Myocyte (in vitro differentiated cells): ENCODE data around the gene MYL5. TPM values are rescaled to one million over a fixed set of nuclear protein-coding genes. Genes with fewer than 3 reads are reported as not detected.
"Not testable (repeated sequence)": the region's sequence is repeated elsewhere in the genome, so short reads cannot be mapped to it uniquely, and the experiment has no call there.

Experiments
- DNase-seq: peaks from one replicate; pipeline ENCODE4 v3.0.0-alpha.2; 2012; ENCODE audit warnings: low read depth
- total RNA-seq: library from RNA; depleted of rRNA; stranded (reverse); fragments of >200 nt; gene quantifications from 2 replicates; pipeline ENCODE4 v1.2.3, GENCODE V29; 2014

Gene MYL5
- total RNA-seq, 1 donor from 2014 or later: 510 TPM

DNA sequence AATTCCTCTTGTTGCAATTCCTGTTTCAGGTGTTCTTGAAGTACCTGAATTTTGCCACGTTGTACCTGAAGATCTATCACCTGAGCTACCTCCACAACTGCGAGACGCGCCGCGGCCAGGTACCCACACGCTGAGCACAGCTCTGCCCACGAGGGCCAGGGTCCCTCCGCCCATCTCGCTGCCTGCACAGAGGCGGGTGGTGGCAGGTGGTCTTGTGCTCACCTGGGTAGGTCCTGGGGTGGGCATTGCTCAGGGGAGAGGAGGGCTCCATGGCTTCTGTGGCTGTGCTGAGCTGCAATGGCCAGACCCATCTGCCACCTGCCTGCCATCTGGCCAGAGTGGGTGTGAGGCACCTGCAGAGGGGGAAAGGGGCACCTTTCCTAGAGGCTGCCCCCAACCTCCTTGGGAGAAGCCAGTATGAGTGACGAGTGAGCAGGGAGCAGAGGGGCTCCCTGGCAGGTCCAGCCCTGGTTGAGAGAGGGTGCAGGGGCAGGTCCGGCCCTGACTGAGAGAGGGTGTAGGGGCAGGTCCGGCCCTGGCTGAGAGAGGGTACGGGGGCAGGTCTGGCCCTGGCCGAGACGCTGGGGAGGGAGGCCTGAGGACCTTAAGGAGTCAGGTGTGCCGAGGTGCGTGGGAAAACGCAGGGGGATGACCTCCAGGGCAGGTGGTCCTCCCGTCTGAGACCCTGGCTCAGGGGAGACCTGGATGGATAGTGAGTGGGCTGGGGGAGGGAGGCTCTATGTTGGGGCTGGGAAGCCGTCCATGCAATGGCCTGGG, 38.3 kb upstream of the MYL5 start:
- no peak for DNase-seq

DNA sequence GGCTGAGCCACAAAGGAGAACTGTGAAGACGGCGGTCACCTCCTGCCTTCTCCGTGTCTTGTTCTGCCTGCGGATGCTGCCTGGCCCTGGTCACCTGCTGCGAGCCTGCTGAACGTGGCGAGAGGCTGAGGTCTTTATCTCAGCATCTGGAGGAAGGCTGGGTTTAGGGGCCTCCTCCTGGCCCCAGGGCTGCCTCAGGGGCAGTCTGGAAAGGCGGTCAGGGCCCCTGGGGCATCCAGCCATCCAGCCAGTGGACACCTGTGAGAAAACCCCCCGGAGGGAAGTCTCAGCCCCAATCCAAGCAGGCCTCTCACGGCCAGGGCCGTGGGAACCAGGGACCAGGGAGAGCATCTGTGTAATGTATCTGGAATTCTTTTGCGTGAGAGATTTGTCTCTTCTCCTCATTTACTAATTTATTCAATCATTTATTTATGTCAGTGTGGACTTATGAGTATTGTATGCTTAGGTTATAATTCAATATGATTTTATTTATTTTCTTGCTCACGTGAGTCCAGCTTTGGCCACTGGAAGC, 37.6 kb upstream of the MYL5 start:
- no peak for DNase-seq

DNA sequence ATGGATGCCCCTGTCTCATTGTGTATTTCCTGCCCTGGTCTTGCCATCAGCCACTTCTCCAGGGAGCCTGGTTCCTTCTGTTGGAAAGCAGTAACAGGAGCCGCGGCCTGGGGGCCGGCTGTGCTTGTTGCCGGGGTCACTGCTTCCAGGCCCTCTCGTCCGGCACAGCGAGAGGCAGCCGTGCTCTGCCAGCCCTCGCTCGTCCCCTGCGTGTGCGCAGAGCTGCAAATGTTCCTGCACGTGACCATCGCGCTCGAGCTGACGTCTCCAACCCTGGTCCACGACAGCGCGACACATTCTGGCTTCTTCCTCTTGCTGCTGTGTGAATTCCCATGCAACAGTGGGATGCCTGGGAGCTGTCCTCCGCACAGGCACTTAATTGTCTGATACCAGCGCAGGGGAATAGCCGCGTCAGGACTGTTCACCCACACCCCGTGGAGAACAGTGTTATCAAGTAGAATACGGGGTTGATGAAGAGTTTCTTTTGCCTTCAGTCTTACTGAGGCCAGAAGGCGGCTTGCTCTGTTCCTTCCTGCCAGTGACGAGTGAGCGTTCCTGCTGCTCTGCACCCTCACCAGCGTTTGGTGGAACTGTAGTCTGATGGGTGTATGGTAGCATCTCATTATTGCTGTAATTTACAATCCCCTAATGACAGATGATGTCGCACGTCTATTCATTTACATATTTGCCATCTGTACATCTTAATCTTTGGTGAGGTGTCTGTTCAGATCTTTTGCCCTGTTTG, 36.6 kb upstream of the MYL5 start:
- no peak for DNase-seq

DNA sequence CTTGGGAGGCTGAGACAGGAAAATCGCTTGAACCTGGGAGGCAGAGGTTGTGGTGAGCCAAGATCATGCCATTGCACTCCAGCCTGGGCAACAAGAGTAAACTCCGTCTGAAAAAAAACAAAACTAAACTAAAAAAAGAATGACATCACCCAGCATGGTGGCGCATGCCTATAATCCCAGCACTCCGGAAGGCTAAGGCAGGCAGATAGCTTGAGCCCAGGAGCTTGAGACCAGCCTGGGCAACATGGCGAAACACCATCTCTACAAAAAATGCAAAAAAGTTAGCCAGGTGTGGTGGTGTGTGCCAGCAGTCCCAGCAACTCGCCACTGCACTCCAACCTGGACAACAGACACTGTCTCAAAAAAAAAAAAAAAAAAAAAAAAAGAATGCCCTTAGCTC, 32.0 kb upstream of the MYL5 start:
- not testable (repeated sequence) for DNase-seq

DNA sequence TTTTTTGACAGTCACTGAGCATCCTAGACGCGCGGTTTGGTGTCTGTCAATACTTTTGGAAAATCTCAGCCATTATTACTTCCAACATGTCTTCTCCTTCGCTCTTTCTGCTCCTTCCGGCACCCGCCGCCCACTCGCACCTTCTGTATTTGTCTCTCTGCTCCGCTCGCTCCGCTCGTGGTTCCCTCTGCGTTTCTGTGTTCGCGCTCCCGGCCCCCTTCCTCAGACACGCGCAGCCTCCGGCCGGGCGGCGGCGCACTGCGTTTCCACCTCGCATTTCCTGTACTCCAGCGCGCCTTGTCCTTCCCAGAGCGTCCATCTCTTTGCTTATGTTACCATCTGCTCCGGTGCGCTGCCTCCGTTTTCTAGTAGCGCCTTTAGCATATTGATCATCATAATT, 27.9 kb upstream of the MYL5 start:
- DNase-seq: no peak

DNA sequence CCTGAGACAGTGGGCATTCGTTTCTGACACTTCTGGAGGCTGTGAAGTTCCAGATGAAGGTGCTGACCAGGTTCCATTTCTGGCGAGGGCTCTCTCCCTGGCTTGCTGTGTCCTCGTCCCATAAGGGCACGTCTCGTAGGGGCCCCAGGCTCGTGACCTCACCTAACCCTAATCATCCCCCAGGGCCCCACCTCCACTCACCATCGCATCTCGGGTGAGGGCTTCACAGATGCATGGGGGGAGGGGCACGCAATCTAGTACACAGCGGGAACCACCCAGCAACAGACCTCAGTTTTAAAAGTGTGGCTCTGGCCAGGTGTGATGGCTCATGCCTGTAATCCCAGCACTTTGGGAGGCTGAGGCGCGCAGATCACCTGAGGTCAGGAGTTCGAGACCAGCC, 26.9 kb upstream of the MYL5 start:
- DNase-seq: no peak

DNA sequence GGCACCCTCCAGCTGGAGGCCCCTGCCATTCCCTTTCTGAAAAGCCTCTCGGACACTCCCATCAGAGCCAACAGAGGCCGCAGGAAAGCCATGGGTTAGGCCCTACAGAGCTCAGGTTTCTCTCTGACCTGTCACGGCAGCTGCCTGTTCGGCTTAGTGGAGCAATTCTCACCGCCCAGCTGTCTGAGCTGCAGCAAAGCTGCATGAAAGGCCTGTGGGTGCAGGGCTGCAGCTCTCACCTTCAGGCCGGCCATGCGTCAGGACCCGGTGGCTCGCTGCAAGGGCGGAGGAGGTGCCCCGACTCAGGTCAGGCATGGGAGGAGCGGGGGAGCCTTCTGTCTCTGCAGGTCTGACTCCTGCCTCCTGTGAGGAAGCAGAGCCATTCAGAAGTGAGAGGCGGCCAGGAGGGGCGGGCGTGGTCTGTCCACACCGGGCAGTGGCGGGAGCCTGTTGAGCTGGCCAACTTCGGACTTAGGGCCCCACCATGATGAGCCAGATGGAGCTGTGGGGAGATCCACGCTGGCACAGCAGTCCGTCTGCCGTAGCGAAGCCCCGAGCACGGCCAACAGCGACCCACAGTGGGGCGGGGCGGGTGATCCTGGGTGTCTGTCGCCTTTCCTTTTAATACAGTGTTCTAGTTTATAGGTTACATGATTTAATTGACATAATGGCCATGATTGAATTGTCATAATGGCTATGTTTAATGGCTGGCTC, 25.6 kb upstream of the MYL5 start:
- peak; percentile 79 for DNase-seq

DNA sequence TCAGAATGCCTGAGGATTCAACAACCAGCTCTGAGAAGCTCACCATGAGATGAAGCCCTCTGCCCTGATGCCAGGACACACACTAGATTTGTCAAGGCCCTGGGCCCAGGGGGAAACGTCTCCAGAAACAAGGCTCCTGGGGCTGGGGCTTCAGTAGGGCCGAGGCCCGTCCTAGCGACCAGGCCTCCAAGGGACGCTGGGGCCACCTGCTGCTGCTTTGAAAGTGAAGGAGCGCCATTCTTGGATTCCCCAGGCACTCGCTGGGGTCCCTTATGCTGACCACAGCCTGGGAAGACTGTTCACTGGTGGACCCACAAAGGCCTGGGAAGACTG, 25.1 kb upstream of the MYL5 start:
- no peak for DNase-seq

DNA sequence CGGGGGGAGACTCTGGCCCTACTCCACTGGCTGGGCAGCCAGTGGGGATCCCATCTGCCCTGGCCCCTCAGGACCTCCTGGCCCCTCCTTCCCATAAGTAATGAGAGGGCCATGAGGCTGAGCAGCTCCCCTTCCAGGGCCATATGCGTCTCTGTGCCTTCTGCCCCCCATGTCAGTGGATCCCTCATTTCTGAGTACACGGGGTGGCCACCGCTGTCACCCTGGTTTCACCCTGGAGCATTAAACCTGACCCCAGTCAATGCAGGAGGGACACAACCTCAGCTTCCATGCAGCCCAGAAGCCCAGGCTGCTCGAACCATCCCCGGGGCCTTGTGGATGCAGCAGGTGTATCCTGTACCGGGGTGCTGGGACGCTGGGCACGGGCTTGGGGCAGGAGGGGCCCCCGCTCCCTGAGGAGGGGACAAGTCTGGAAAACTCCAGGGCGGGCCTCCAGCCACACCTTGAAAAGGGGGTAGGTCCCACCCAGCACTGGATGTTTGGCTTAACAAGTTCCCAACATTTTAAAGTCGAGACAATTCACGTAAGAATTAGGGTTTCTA, 24.5 kb upstream of the MYL5 start:
- no peak for DNase-seq

DNA sequence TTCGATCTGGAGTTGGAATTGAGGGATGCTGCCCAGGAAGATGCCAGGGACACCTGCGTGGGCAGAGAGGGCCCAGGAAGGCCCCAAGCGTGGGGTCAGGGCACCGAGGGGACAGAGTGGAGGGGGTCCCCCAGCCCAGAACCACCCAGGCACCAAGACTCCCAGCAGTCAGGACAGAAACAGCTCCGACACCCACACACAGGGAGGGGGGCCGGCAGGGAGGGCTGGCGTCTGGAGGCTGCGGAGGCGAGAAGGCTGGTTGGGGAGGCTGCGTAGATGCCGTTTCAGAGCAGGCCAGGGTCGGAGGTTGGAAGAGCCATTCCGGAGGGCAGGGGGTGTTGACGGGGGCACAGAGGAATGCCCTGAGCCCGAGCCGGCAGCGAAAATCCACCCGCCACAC, 23.9 kb upstream of the MYL5 start:
- no peak for DNase-seq

DNA sequence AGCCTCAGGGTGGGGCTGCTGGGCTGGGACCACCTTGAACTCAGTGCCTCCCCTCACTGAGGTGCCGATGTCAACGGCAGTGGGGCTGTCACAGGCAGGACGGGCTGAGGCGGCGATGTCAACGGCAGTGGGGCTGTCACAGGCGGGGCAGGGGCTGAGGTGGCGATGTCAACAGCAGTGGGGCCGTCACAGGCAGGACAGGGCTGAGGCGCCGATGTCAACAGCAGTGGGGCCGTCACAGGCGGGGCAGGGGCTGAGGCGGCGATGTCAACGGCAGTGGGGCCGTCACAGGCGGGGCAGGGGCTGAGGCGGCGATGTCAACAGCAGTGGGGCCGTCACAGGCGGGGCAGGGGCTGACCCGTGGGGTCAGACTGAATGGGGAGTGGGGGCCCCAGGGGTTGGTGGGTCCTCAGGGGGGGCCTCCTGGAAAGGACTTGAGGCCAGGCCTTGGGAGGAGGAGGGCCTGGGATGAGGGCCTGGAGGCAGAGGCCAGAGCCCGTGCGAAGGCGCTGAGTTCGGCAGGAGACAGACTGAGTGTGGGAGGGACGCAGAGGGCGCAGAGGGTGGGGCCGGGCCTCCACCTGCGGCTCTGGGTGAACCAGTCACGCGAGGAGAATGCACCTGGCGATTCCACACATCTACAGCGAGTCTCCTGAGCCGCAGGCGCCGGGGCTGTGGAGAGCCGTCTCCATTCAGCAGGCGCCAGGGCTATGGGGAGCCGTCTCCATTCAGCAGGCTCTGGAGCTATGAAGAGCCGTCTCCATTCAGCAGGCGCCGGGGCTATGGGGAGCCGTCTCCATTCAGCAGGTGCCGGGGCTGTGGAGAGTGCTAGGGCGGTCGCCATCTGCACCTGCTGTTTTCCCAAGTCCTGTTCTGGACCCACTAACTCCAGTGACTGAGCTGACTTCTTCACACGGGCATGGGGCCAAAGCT, 23.1 kb upstream of the MYL5 start:
- peak; percentile 45 for DNase-seq

DNA sequence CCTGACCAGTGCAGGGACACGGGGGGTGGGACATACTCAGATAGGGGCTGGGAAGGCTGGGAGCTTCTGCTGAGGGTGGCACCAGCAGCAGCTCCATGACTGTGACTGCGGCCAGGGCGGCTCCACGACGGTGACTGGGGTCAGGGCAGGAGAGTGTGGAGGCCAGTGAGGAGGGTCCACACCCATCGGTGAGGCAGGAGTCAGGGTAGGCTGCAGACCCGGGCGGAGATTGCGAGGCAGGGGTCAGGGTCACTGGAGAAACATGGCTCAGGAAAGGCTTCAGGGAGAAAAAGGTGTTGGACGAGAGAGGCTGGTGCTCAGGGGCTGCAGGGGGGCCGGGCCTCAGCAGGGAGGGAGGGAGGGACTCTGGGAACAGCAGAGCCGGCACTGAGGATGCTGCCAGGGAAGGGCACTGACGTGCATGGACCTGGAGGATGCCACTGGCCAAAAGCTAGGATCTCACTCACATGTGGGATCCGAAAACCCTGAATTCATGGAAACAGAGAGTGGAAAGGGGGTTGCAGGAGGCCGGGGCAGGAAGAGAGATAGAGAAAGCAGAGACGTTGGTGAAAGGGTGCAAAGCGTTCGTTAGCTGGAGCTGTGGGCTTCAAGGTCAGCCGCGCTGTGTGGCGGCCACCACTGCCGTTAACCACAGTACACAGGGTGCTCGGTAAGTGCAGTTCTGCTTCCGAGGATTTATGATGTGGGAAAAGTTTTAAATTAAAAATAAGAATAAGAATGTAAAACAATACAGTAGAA, 22.3 kb upstream of the MYL5 start:
- no peak for DNase-seq

DNA sequence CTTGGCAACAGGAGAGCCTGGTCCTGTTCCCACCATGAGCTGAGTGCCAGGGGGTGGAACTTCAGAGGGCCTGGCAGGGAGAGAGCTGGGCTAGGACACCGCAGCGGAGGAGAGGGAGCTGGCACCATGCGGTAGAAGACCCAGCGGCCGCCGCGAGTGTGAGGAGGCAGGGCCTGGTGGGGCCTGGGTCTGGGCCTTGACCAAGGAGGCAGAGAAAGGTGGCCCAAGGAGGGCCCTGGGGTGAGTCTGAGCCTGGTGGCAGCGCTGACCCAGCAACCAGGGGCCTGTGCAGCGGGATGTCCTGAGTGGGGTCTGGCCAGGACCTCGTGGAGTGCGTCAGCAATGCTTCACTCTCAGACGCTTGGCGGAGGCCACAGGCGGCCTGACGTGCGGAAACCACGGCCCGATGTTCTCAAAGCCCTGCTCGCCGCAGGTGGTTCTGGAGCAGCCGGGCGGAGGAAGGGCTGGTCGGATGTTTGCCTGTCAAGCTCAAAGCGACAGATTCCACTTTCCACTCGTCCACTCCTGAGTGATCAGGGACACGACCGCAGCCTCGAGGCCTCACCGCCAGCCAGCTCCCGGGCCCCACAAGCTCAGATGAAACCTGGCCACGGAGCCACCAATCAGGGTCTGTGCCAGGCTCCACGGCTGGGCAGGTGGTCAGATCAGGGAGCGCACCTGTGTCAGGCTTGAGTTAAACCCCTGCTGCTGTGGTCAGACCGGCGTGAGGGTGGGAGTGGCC, 21.1 kb upstream of the MYL5 start:
- DNase-seq: no peak

DNA sequence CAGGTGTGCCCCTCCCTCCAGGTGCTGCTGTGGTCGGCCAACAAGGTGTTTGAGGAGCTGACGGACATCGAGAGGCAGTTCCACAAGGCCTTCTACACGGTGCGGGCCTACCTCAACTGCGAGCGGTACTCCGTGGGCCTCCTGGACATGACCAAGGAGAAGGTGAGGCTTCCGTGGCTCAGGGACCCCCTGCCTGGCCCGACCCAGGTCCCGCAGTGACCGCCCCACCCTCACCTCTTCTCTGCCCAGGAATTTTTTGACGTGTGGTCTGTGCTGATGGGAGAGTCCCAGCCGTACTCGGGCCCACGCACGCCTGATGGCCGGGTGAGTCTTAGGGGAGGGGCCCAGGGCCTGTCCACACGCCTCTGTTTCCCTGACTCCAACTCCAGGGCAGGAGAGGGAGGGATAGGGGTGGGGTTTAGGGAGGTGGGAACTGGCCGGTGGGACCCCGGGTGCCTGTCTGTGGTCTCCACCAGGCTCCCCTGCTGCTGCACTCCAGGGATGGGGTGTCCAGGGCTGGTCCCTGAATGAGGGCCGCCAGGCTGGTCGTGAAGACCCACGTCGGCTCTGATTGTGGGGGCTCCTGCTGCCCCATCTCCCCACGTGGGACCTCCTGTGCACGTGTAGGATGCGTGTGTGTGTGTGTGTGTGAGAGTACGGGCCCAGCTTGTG, 20.4 kb upstream of the MYL5 start:
- no peak for DNase-seq

DNA sequence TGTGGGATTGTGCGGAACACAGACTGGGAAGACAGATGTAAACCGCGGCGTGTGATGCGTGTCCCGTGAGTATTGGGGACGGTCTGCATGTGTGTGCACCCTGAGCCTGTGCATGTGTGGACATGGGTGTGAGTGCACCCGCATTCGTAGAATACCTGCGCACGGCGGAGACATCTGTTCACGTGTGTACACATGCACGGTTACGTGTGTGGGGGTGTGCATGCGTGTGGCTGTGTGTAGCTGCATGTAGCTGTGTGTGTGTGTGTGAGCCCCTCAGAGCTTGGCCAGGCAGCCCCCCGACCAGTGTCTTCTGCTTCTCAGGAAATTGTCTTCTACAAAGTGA, 19.9 kb upstream of the MYL5 start:
- DNase-seq: no peak

DNA sequence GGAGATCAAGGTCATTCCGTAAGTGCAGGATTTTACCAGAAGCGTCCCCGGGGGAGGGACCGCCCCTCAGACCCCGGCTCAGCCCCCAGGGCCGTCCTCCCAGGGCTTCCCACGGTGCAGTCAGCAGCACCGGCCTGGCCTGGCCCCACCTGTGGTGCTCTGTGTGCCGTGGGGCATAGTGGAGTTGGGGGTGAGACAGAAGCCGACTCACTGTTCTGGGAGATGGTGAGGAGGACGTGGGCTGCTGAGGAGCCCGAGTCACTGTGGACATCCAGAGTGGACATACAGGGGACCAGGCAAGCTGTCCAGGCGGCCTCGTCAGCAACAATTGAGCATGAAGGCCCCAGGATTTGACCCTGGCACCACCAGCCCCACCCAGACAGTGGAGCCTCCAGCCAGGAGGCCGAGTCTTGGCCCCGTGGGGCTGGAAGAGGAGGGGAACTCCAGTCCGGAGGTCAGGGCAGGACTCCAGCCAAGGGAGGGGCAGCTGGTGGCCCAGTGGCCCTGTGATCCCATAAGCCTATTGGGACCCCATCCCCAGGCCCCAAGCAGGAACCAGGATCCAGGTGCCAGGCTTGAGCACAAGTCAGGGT, 19.4 kb upstream of the MYL5 start:
- no peak for DNase-seq

DNA sequence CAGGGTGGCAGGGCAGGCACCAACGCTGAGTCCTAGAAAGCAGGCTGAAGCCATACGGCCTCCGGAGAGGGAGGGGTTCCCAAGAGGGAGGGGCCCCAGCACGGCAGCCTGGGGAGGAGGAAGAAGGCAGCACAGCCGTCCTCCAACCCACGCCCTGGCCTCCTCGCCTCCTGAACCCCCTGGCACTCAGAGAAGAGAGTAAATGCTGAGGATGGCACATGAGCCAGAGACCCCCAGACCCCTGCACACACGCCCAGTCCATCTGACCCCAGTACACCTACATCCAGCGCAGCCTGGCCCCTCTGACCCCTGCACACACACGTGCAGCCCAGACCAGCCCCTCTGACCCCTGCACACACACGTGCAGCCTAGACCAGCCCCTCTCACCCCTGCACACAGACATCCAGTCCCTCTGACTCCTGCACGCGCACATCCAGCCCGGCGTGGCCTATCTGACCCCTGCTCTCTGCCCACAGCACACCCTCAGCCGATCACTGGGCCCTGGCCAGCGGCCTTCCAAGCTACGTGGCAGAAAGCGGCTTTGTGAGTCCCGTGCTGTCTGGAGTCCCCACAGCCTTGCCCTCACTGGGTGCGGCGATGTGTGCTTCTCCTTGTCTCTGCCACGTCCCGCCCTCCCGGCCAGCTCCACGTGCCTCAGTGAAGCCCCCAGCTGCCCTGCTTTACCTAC, 18.7 kb upstream of the MYL5 start:
- DNase-seq: no peak
